Upper lobe of right lung (tissue), 1 donor: ENCODE measurements around the gene VPREB3. TPM values are rescaled to one million over a fixed set of nuclear protein-coding genes. Genes with fewer than 3 reads are reported as not detected.

Source experiments
- ATAC-seq: fragments of 200-7000 bp; cut with Tn5 transposase; one replicate; pipeline ENCODE4 v1.9.1; 2020; ENCODE audit warnings: mild to moderate bottlenecking, moderate library complexity
- DNase-seq: peaks from one replicate; pipeline ENCODE4 v3.0.0-alpha.2; 2020
- H3K27ac ChIP-seq: fragments of 200-600 bp; one replicate; pipeline ENCODE4 v1.8.0; 2022
- H3K27me3 ChIP-seq: fragments of 200-600 bp; one replicate; pipeline ENCODE4 v1.8.0; 2022; ENCODE audit warnings: mild to moderate bottlenecking
- H3K36me3 ChIP-seq: fragments of 200-600 bp; one replicate; pipeline ENCODE4 v1.8.0; 2022
- H3K4me1 ChIP-seq: fragments of 200-600 bp; one replicate; pipeline ENCODE4 v1.8.0; 2022
- H3K4me3 ChIP-seq: fragments of 200-600 bp; one replicate; pipeline ENCODE4 v1.8.0; 2022; ENCODE audit warnings: mild to moderate bottlenecking
- H3K9me3 ChIP-seq: fragments of 200-600 bp; one replicate; pipeline ENCODE4 v1.8.0; 2022
- CTCF ChIP-seq: fragments of 200-600 bp; IDR thresholded peaks from one replicate; pipeline ENCODE4 v1.8.0; 2022; ENCODE audit warnings: antibody characterized with exemption
- intact Hi-C: fragments of 100-400 bp; cut with DNase I; formaldehyde crosslinking; loops from one replicate; pipeline ENCODE4 v1.11.0; 2022
- total RNA-seq: library from RNA; stranded (reverse); fragmentation: NEBNext Ultra II Directional; extraction: Animal tissue kit (Norgen Biotek cat#: 25700); gene quantifications from one replicate; pipeline ENCODE4 v1.2.1, GENCODE V29; 2021
- donor health status: DM: no; HTN: yes; CAD: no; lungs with severe emphysema.

VPREB3 gene
- total RNA-seq, 1 donor from 2014 or later = not detected

- DNase-seq (no peak), ATAC-seq (no peak)
- intact Hi-C loops = no loop called here
- Histone ChIP-seq H3K27ac (no peak overlapping the region), H3K4me1 (peaks cover 8% of the 10 kb centered on the region), H3K4me3 (no peak overlapping the region), H3K36me3 (no peaks in the 10 kb centered on the region), H3K9me3 (no peaks in the 10 kb centered on the region), H3K27me3 (no peaks in the 10 kb centered on the region)
- no peak for TF ChIP-seq CTCF
These were observed 2.0 kb downstream of the VPREB3 start for GRCh38 chr22:23752090-23752691.

- Histone ChIP-seq H3K27me3 (no peaks in the 10 kb centered on the region), H3K4me3 (peak overlapping the region; percentile 75), H3K36me3 (no peaks in the 10 kb centered on the region), H3K9me3 (no peaks in the 10 kb centered on the region), H3K27ac (peak overlapping the region; percentile 94), H3K4me1 (peaks cover 8% of the 10 kb centered on the region)
- intact Hi-C loops = no loop called here
- peak; percentile 35 for ATAC-seq
- TF ChIP-seq CTCF = no peak
- DNase-seq = no peak
These were observed 2.7 kb downstream of the VPREB3 start for GRCh38 chr22:23751441-23751996.

GRCh38 chr22:23750714-23751440 is 3.3 kb downstream of the VPREB3 start, which contains the start of gene ZNF70:
Gene ZNF70, minus strand, starts transcription at chr22:23751112. Its CDS starts 5,972 bp downstream, at chr22:23745140.
- Histone ChIP-seq H3K9me3 (no peaks in the 10 kb centered on the region), H3K4me1 (peaks cover 8% of the 10 kb centered on the region), H3K27me3 (no peaks in the 10 kb centered on the region), H3K27ac (peak within 1 kb of the TSS; percentile 94), H3K4me3 (peak within 1 kb of the TSS; percentile 75), H3K36me3 (no peaks in the 10 kb centered on the region)
- peak; percentile 97 for ATAC-seq
- TF ChIP-seq CTCF = peak; percentile 26
- DNase-seq = peak; percentile 96
- intact Hi-C loops = no loop called here

GRCh38 chr22:23750367-23750713 is 3.9 kb downstream of the VPREB3 start:
- intact Hi-C loops = no loop called here
- Histone ChIP-seq H3K4me3 (peak overlapping the region; percentile 75), H3K4me1 (peaks cover 8% of the 10 kb centered on the region), H3K9me3 (no peaks in the 10 kb centered on the region), H3K36me3 (no peaks in the 10 kb centered on the region), H3K27ac (peak overlapping the region; percentile 94), H3K27me3 (no peaks in the 10 kb centered on the region)
- ATAC-seq = no peak
- no peak for DNase-seq
- no peak for TF ChIP-seq CTCF

GRCh38 chr22:23749841-23750301 is 4.4 kb downstream of the VPREB3 start:
- ATAC-seq (no peak), DNase-seq (no peak)

More at GRCh38 chr22:23749841-23750301, 4.4 kb downstream of the VPREB3 start:
- peak overlapping the region; percentile 75 for H3K4me3 ChIP-seq
- TF ChIP-seq CTCF = no peak
- peaks cover 8% of the 10 kb centered on the region for H3K4me1 ChIP-seq
- H3K27me3 ChIP-seq = no peaks in the 10 kb centered on the region
- H3K9me3 ChIP-seq = no peaks in the 10 kb centered on the region
- peaks cover 4% of the 10 kb centered on the region for H3K36me3 ChIP-seq
- H3K27ac ChIP-seq = no peak overlapping the region
- intact Hi-C loops = no loop called here
